ENCODE measurements around the gene ART3. TPM values are rescaled to one million over a fixed set of nuclear protein-coding genes. Genes with fewer than 3 reads are reported as not detected.

ART3 gene
- total RNA-seq, 4 donors from 2014 or later = 2.9 to 44.4 (median 20.6) TPM

- H3K36me3 ChIP-seq = no peaks in the 10 kb centered on the region
- H3K4me3 ChIP-seq = no peak overlapping the region
- WGBS, 2 donors = 92 to 93% methylated on average over 3 of the region's 3 CpGs
- H3K9me3 ChIP-seq = no peaks in the 10 kb centered on the region
- H3K27ac ChIP-seq = no peak overlapping the region
- TF ChIP-seq POLR2A (IDR thresholded peaks at IDR 0.05) (no peak), EP300 (IDR thresholded peaks at IDR 0.05) (no peak), CTCF (IDR thresholded peaks at IDR 0.05) (no peak)
- H3K27me3 ChIP-seq = no peaks in the 10 kb centered on the region
- DNase-seq (ENCODE audit: low spot score in 2 of 2) = no peak
- peaks cover 0 to under 1% (median 0%) of the 10 kb centered on the region in 4 donors for H3K4me1 ChIP-seq
Observed at GRCh38 chr4:76096076-76096475, 21.6 kb downstream of the ART3 start.

DNA sequence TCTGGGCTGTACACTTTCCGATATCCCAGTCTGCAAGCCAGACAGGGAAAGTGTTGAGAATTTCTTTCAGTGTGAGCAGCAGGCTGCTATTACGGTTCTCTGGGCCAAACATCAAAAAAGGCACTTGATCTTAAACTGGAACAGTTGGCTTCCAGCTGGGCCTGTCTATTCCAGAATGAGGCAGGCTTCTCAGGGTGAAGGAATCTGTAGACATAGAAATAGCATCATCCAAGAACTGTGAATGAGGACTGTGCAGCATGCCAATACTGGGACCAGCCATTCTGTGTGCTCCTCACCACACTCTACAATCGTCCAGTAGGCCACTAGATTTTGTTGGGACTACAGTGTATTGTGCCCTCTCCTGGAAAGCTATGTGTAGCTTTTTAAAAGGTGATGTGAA lies 31.1 kb downstream of the ART3 start:
- Histone ChIP-seq H3K27me3 (no peaks in the 10 kb centered on the region), H3K9me3 (no peaks in the 10 kb centered on the region), H3K4me1 (no peaks in the 10 kb centered on the region), H3K27ac (no peak overlapping the region), H3K4me3 (no peak overlapping the region), H3K36me3 (no peaks in the 10 kb centered on the region)
- no peak for DNase-seq (ENCODE audit: low spot score in 2 of 2)
- TF ChIP-seq POLR2A (IDR thresholded peaks at IDR 0.05) = no peak
- TF ChIP-seq CTCF (IDR thresholded peaks at IDR 0.05) = no peak
- no peak for TF ChIP-seq EP300 (IDR thresholded peaks at IDR 0.05)
- 60 to 68% methylated on average over 3 of the region's 3 CpGs for WGBS, 2 donors

- no peaks in the 10 kb centered on the region for H3K36me3 ChIP-seq
- no peak for TF ChIP-seq CTCF (IDR thresholded peaks at IDR 0.05)
- no peak for TF ChIP-seq EP300 (IDR thresholded peaks at IDR 0.05)
- no peak for TF ChIP-seq POLR2A (IDR thresholded peaks at IDR 0.05)
- H3K27me3 ChIP-seq = no peaks in the 10 kb centered on the region
- 69 to 71% methylated on average over 4 of the region's 4 CpGs for WGBS, 2 donors
- no peak for DNase-seq (ENCODE audit: low spot score in 2 of 2)
- H3K4me1 ChIP-seq = no peaks in the 10 kb centered on the region
- H3K4me3 ChIP-seq = no peak overlapping the region
- H3K9me3 ChIP-seq = no peaks in the 10 kb centered on the region
- H3K27ac ChIP-seq = no peak overlapping the region
Observed at GRCh38 chr4:76106442-76106841, 31.9 kb downstream of the ART3 start.

- TF ChIP-seq CTCF (IDR thresholded peaks at IDR 0.05) (no peak), POLR2A (IDR thresholded peaks at IDR 0.05) (no peak), EP300 (IDR thresholded peaks at IDR 0.05) (no peak)
- 65 to 66% methylated on average over 5 of the region's 5 CpGs for WGBS, 2 donors
Observed at GRCh38 chr4:76108467-76109181, 34.1 kb downstream of the ART3 start.

GRCh38 chr4:76116821-76117220 lies 42.3 kb downstream of the ART3 start:
- TF ChIP-seq POLR2A (IDR thresholded peaks at IDR 0.05) (no peak), EP300 (IDR thresholded peaks at IDR 0.05) (no peak), CTCF (IDR thresholded peaks at IDR 0.05) (no peak)
- Histone ChIP-seq H3K36me3 (peaks cover 0 to 98% (median 4%) of the 10 kb centered on the region in 3 donors), H3K27me3 (no peaks in the 10 kb centered on the region), H3K9me3 (no peaks in the 10 kb centered on the region), H3K4me3 (no peak overlapping the region), H3K27ac (no peak overlapping the region), H3K4me1 (no peaks in the 10 kb centered on the region)
- DNase-seq (ENCODE audit: low spot score in 2 of 2) = no peak
- WGBS, 2 donors = 85 to 96% methylated on average over 1 of the region's 1 CpG

More at GRCh38 chr4:76108467-76109181, 34.1 kb downstream of the ART3 start:
- Histone ChIP-seq H3K36me3 (peaks cover 0 to 20% (median 4%) of the 10 kb centered on the region in 3 donors), H3K27me3 (no peaks in the 10 kb centered on the region), H3K4me3 (no peak overlapping the region), H3K9me3 (no peaks in the 10 kb centered on the region), H3K27ac (no peak overlapping the region), H3K4me1 (no peaks in the 10 kb centered on the region)
- DNase-seq (ENCODE audit: low spot score in 2 of 2) = no peak

Measured in tibial nerve (tissue), 4 donors.